Islet precursor cell (in vitro differentiated cells): ENCODE data around the gene MUC4.
"Not testable (repeated sequence)": the region's sequence is repeated elsewhere in the genome, so short reads cannot be mapped to it uniquely, and the experiment has no call there.

Experiments
- DNase-seq: peaks from one replicate; pipeline ENCODE4 v3.0.0-alpha.2; 2018

The MUC4 gene

GRCh38 chr3:195712535-195712910 is 99.2 kb downstream of the MUC4 start:
- DNase-seq: not testable (repeated sequence)

- no peak for DNase-seq
Measured at GRCh38 chr3:195711813-195712534, 99.8 kb downstream of the MUC4 start.

- not testable (repeated sequence) for DNase-seq
Measured at GRCh38 chr3:195711091-195711812, 100.5 kb downstream of the MUC4 start.

GRCh38 chr3:195710126-195710905 is 101.4 kb downstream of the MUC4 start:
- DNase-seq: not testable (repeated sequence)

GRCh38 chr3:195709676-195710085 is 102.0 kb downstream of the MUC4 start:
- DNase-seq: no peak

- no peak for DNase-seq
Measured at GRCh38 chr3:195708626-195709481, 102.9 kb downstream of the MUC4 start.

GRCh38 chr3:195708061-195708460 is 103.7 kb downstream of the MUC4 start:
- DNase-seq: no peak

- DNase-seq: no peak
Measured at GRCh38 chr3:195705081-195705991, 106.4 kb downstream of the MUC4 start.

- DNase-seq: peak; percentile 50
Measured at GRCh38 chr3:195704433-195704999, 107.2 kb downstream of the MUC4 start.

- DNase-seq: peak; percentile 50
Measured at GRCh38 chr3:195703776-195704175, 108.0 kb downstream of the MUC4 start.

- DNase-seq: no peak
Measured at GRCh38 chr3:195701042-195701915, 110.5 kb downstream of the MUC4 start.

- DNase-seq: no peak
Measured at GRCh38 chr3:195700319-195700718, 111.4 kb downstream of the MUC4 start.

GRCh38 chr3:195699860-195700259 is 111.9 kb downstream of the MUC4 start:
- no peak for DNase-seq

- DNase-seq: no peak
Measured at GRCh38 chr3:195699388-195699771, 112.3 kb downstream of the MUC4 start.

GRCh38 chr3:195698647-195699387 is 112.9 kb downstream of the MUC4 start:
- DNase-seq: no peak

GRCh38 chr3:195698325-195698646 is 113.4 kb downstream of the MUC4 start:
- DNase-seq: no peak

- peak; percentile 67 for DNase-seq
Measured at GRCh38 chr3:195697582-195698324, 114.0 kb downstream of the MUC4 start.
